ENCODE results near the gene VEZT.

VEZT gene

DNA sequence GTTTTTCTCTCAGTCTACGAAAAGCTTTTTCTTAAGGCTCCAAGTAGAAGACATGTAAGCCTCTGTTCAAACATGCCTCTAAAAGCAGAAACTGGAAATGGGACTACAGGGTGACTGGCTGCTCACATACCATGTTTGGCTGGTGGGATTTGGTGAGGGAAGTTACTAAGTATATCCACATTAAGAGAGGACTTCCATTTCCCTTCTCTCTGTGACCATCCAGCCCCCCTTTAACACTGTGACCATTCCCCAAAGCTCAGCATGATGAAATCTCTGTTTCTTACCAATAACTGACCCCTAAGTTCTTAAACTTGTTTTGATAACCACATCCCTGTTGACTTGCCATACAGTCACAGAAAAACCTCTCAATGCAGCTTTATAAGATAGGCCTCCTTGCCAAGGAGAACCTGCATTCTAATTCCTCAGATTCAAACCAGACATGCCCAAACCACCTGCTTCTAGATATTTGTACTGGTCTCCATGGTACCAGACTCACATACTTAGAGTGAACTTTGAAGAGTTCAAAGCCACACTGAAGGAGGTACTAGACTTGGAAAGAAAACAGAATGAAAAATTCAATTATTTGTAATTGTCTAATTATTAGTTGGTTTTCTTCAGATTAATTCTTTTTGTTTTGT, 102.2 kb downstream of the VEZT start:
- TF ChIP-seq TCF12 (IDR thresholded peaks at IDR 0.05; ENCODE audit: low read depth) (no peak), FOXM1 (IDR thresholded peaks at IDR 0.05; ENCODE audit: borderline replicate concordance, low read depth) (no peak), ZBTB7A (IDR thresholded peaks at IDR 0.05; ENCODE audit: low read depth) (no peak), CREB1 (IDR thresholded peaks at IDR 0.05; ENCODE audit: low read depth) (no peak), REST (IDR thresholded peaks at IDR 0.05; ENCODE audit: low read depth) (no peak), EGR1 (IDR thresholded peaks at IDR 0.05) (no peak)
- TF ChIP-seq, protein P1, sequence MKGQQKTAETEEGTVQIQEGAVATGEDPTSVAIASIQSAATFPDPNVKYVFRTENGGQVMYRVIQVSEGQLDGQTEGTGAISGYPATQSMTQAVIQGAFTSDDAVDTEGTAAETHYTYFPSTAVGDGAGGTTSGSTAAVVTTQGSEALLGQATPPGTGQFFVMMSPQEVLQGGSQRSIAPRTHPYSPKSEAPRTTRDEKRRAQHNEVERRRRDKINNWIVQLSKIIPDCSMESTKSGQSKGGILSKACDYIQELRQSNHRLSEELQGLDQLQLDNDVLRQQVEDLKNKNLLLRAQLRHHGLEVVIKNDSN (IDR thresholded peaks at IDR 0.05), result no peak

DNA sequence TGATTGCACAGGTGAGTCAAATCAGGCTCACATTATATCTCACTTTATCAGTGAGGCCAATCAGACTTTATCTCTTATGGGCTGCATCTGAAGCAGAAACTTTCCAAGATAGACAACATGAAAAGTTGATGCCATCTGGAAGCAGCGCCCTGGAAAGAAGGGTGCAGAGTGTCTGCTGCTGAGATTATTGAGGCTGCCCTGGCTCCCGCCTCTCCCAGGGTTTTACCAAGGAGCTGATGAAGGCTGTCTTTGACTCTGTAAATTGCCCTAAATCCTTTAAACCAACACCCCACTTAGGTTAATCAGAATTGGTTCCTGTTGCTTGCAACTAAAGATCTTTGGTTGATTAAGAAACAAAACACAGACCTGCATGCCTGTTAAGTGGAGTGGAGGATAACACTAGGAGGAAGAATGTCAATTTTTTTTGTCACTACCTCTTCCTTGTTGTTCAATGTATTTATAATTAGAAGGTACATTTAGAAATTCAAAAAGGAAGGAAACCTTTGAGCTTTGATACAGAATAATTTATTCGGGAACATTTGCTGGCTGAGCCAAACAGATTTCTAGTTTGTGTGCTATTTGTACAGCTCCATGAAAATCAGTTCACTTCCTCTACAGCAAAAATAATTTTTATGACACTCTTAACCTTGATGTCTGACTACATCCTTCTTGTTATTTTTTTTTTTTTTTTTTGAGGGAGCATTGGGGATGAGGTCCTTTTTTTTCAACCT, 104.1 kb downstream of the VEZT start:
- TF ChIP-seq EP300 (IDR thresholded peaks at IDR 0.05; ENCODE audit: borderline replicate concordance) (no peak), TCF12 (IDR thresholded peaks at IDR 0.05; ENCODE audit: low read depth) (no peak), FOXM1 (IDR thresholded peaks at IDR 0.05; ENCODE audit: borderline replicate concordance, low read depth) (no peak), MAX (IDR thresholded peaks at IDR 0.05) (no peak), NFIC (IDR thresholded peaks at IDR 0.05) (no peak)
- TF ChIP-seq, protein P1 (IDR thresholded peaks at IDR 0.05), result no peak

DNA sequence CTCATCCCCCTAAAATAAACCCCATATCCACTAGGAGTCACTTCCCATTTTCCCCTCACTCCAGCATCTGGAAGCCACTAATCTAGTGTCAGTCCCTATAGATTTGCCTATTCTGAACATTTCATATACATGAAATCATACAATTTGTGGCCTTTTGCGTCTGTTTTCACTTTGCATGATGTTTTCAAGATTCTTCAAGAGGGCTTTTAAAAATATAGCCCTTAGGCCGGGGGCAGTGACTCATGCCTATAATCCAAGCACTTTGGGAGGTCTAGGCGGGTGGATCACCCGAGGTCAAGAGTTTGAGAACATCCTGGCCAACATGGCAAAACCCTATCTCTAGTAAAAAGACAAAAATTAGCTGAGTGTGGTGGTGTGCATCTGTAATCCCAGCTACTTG, 104.7 kb downstream of the VEZT start:
- TF ChIP-seq CREB1 (IDR thresholded peaks at IDR 0.05; ENCODE audit: low read depth) (no peak), RAD21 (IDR thresholded peaks at IDR 0.05; ENCODE audit: low read depth) (no peak), NFIC (IDR thresholded peaks at IDR 0.05) (no peak), TEAD4 (IDR thresholded peaks at IDR 0.05) (no peak), YY1 (IDR thresholded peaks at IDR 0.05; ENCODE audit: low read depth) (no peak), FOXM1 (IDR thresholded peaks at IDR 0.05; ENCODE audit: borderline replicate concordance, low read depth) (no peak)
- TF ChIP-seq, protein P1 (IDR thresholded peaks at IDR 0.05), result no peak

DNA sequence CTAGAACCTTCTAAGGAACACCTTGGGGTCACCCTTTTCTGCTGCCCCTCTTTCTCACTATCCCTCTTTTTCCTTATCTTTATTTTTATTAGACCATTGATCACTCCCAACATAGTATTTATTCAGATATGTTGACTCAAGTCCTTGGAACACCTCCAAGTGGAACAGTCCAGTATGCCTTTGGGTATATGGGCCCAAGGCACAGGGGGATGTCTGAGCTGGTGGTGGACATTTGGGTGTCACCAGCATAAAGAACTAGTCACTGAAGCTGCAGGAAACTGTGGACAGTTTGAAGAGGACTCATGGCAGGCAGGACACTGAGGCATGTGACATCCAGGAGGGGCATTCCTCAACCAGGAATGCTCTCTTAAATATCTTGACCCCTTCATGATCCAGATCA, 105.6 kb downstream of the VEZT start:
- TF ChIP-seq MAX (IDR thresholded peaks at IDR 0.05) (no peak), YY1 (IDR thresholded peaks at IDR 0.05; ENCODE audit: low read depth) (no peak), EGR1 (IDR thresholded peaks at IDR 0.05) (no peak), EP300 (IDR thresholded peaks at IDR 0.05; ENCODE audit: borderline replicate concordance) (no peak), NFIC (IDR thresholded peaks at IDR 0.05) (no peak), TAF1 (IDR thresholded peaks at IDR 0.05; ENCODE audit: low read depth) (no peak), FOXM1 (IDR thresholded peaks at IDR 0.05; ENCODE audit: borderline replicate concordance, low read depth) (no peak)

- TF ChIP-seq NFIC (IDR thresholded peaks at IDR 0.05), result no peak
- TF ChIP-seq, protein P1 (IDR thresholded peaks at IDR 0.05), result no peak
- TF ChIP-seq TAF1 (IDR thresholded peaks at IDR 0.05; ENCODE audit: low read depth), result no peak
- no peak for TF ChIP-seq REST (IDR thresholded peaks at IDR 0.05; ENCODE audit: low read depth)
- no peak for TF ChIP-seq EP300 (IDR thresholded peaks at IDR 0.05; ENCODE audit: borderline replicate concordance)
- no peak for TF ChIP-seq YY1 (IDR thresholded peaks at IDR 0.05; ENCODE audit: low read depth)
- TF ChIP-seq FOXM1 (IDR thresholded peaks at IDR 0.05; ENCODE audit: borderline replicate concordance, low read depth), result no peak
- no peak for TF ChIP-seq TEAD4 (IDR thresholded peaks at IDR 0.05)
- TF ChIP-seq MAX (IDR thresholded peaks at IDR 0.05), result no peak
- no peak for TF ChIP-seq TCF12 (IDR thresholded peaks at IDR 0.05; ENCODE audit: low read depth)
- no peak for TF ChIP-seq RAD21 (IDR thresholded peaks at IDR 0.05; ENCODE audit: low read depth)
- TF ChIP-seq CREB1 (IDR thresholded peaks at IDR 0.05; ENCODE audit: low read depth), result no peak
- TF ChIP-seq CEBPB (IDR thresholded peaks at IDR 0.05), result no peak
- TF ChIP-seq EGR1 (IDR thresholded peaks at IDR 0.05), result no peak
- no peak for TF ChIP-seq ZBTB7A (IDR thresholded peaks at IDR 0.05; ENCODE audit: low read depth)
Measured at GRCh38 chr12:95325501-95325900, 107.9 kb downstream of the VEZT start.

Measured in Ishikawa (cell line).